Stimulated activated CD8-positive, alpha-beta memory T cell treated with anti-CD3 and anti-CD28 coated beads, Interleukin-12 subunit alpha, Interleukin-12 subunit beta, amount 100 ng/mL, for 24 hours (primary cell): ENCODE data around the gene KRTAP29-1.
"Not testable (repeated sequence)": the region's sequence is repeated elsewhere in the genome, so short reads cannot be mapped to it uniquely, and the experiment has no call there.

Experiments
- DNase-seq: peaks from one replicate; pipeline ENCODE4 v3.0.0-alpha.2; 2020; ENCODE audit errors: extremely low read depth

KRTAP29-1 gene

DNA sequence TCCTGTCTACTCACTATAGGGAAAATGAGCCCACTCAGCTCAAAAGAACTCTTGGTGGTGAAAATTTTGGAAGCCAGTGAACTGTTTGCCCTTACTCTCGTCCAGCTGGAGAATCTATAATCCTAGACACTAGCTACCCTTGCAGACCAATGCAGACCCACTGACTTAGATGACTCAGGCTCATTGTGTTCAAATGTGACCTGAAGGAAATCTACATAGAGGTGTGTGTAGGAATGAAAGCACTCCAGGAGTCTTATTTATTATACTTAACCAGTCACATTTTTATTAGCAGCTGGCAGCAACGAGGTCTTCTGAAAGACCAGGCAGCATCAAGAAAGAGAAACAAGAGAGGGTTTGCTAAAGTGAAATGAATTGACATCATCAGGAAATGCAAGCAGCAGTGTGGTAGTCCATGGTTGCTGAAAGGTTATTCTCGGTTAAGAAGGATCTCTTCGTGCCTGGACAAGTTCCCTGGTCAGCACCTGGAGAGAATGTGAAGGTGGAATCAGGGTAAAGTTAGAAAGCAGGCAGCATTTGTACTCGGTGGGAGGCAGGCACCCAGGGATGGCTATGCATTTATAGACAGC, 1.4 kb downstream of the KRTAP29-1 start:
- DNase-seq: no peak

DNA sequence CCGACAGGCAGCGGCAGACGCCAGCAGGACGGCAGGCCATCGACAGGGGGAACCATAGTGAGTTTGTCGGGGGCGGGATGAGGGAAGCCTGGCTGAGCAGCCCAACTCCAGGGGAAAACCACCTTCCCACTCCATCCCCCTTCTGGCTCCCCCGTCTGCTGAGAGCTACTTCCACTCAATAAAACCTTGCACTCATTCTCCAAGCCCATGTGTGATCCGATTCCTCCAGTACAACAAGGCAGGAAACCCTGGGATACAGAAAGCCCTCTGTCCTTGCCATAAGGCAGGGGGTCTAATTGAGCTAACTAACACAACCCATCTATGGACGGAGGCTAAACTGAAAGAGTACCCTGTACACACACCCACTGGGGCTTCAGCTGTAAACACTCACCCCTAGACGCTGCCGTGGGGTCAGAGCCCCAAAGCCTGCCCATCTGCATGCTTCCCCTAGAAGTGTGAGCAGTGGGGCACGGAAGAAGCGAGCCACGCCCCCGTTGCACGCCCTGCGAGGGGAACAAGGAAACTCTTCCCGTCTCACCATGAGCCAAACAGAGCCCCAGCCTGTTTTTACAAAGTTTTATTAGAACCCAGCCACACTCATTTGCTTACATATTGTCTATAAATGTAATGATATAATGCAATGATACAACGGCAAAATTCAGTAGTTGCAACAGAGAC, 4.1 kb downstream of the KRTAP29-1 start:
- DNase-seq: no peak

DNA sequence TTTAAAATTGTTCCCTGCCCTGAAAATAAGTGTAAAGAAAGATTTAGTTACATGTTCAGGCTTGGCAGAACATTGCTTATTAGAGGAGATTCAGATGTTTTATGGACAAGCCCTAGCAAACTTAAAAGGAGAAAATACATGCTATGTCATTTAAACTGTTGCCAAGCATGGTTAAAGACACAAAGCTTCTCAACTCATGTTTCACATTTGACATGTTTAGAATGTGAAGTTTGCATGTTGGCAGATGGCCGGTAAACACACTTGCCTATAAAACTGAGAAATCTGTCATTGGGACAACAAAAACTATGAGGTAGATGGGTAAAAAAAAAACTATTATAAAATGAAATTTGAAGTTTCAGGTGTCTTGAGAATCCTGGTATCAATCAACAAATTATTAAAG, 5.8 kb downstream of the KRTAP29-1 start:
- no peak for DNase-seq

DNA sequence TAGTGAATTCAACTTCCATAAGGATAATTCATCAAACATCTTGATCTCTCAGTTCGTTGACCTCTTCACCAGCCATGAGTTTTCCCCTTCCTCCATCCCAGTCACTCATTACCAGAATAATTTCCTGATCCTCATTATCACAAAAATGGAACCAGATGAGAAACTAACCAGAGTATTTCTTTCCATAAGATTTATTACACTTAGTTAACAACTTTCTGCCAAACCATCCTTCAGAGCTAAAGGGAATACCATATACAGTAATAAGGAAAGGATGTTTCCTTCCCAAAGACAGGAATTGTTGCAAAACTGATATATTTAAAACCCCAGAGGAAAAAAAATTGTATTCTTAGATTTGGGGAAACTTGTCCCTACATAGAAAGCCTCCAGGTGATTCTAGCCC, 8.6 kb downstream of the KRTAP29-1 start:
- no peak for DNase-seq

DNA sequence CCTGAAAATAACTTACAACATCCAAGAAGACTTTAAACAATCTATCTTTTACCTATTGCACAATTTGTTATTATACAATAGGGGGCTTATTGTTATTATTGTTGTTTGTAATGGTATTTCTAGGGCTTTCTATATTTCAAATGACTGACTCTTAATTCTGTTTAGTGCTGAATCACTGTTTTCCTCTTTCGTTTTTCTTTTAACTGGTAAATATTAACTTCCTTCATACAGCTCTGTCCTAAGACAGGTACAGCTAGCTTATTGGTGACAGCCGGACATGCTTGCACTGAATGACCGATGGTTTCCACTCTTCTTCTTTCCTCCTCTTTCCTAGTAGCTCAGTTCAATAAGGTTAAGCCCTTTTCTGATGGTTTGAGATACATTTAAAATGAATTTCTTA, 15.6 kb downstream of the KRTAP29-1 start:
- DNase-seq: no peak

DNA sequence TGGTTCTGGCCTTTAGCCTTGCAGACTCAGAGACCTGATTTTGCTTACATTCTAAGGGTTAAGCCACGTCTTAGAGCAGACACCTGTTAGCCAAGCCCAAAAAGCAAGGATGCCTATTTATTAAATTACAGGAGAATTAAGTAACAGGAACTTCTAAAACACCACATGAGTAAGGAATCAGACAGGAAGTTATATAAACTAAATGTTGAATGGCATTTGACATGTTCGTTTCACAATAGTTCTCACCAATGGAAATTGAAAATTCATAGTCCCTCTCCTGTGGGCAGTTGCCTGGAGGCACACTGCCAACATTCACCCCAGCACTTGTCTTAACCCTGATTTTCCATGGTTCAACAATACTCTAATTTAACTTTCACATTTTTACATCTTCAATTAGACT, 18.1 kb downstream of the KRTAP29-1 start:
- no peak for DNase-seq

DNA sequence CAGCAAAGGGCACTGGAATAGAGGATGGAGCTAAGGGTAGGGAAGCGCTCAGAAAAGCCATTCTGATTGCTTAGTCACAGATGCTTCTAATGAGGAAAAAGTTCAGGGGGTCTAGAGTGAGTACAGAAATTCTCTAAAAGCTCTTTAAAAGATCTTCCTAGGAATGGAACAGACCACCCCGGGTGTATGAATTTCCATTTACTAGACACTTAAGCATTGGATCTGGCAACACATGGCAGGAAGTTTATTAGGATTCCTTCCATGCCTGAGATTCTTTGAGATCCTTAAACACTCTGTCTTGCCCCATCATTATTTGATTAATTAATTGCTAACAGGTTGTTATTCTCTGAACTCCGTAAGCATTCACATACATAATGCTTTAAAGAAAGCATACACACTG, 18.6 kb downstream of the KRTAP29-1 start:
- DNase-seq: no peak

DNA sequence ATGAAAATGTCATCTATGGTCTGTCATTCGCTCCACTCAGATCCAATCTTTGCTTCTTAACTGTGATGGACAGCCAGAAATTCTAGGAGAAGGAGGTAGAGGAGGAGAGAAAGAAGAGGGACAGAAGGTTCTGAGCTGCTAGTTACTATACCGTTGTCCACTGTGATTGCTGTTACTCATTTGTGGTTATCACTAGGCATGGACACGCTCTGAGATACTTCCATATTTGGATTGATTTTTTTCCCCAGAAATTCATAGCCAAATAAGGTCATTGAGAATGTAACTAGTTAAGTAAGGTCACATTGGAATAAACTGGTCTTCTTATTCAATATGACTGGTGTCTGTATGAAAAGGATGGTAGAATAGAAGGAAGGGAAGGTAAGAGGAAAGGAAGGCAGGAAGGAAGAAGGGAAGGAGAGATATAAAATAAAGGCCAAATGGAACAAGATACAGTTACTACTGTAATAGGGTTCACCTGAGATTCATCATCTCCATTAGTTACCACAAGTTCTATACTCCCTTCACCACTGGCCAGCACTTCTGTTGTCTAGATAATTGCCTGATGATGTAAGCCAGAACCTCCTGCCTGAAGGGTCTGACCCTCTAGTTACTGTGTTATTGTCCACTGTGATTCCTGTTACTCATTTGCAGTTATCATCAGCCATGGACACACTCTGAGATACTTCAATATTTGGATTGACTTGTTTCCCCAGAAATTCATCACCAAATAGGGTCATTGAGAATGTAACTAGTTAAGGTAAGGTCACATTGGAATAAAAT, 24.3 kb downstream of the KRTAP29-1 start:
- DNase-seq: no peak

DNA sequence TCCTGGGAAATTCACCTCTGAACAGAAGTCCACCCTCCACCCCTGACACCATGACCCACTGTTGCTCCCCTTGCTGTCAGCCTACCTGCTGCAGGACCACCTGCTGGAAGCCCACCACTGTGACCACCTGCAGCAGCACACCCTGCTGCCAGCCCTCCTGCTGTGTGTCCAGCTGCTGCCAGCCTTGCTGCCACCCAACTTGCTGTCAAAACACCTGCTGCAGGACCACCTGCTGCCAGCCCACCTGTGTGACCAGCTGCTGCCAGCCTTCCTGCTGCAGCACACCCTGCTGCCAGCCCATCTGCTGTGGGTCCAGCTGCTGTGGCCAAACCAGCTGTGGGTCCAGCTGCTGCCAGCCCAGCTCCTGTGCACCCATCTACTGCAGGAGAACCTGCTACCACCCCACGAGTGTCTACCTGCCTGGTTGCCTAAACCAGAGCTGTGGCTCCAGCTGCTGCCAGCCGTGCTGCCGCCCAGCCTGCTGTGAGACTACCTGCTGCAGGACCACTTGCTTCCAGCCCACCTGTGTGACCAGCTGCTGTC, 26.9 kb downstream of the KRTAP29-1 start, which contains the start of gene KRTAP9-7:
Gene KRTAP9-7, plus strand, starts transcription at position 51 of the 543 bp plus-strand sequence. Its CDS starts 0 bp downstream, at position 51.
- not testable (repeated sequence) for DNase-seq

DNA sequence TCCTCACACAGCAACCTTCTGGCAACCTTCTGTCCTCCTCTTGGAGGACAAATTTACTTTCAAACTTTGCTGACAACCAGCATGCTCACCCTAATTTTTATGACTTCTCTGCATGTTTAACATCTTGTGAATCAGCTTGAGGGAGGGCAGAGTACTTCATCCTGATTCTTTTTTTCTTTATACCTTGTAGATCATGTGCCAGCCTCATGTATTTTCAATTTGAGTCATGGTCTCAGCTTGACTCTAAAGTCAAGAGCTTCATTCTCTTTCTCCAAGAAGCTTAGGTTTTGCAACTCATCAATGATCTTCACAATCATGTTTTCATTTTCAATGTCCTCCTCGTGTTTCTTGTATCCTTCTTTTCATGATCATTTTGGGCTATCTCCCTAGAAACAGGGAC, 30.8 kb downstream of the KRTAP29-1 start:
- DNase-seq: no peak

DNA sequence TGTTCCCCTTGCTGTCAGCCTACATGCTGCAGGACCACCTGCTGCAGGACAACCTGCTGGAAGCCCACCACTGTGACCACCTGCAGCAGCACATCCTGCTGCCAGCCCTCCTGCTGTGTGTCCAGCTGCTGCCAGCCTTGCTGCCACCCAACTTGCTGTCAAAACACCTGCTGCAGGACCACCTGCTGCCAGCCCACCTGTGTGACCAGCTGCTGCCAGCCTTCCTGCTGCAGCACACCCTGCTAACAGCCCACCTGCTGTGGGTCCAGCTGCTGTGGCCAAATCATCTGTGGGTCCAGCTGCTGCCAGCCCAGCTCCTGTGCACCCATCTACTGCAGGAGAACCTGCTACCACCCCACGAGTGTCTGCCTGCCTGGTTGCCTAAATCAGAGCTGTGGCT, 31.3 kb downstream of the KRTAP29-1 start:
- not testable (repeated sequence) for DNase-seq

DNA sequence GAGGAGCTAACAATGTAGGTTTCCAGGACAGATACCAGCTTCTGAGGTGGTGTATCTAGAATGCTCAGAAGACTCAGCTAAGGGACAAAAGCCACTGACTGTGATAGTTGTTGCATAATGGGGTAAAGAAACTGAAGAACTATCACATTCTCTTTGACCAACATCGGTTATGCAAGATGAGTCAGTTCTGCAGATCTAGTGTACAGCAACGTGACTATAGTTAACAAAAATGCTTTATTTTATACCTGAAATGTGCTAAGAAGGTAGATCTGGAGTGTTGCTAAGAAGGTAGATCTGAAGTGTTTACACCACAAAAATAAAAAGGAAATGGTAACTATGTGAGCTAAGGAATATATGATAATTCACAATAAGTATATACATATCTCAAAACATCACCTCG, 34.9 kb downstream of the KRTAP29-1 start:
- no peak for DNase-seq

DNA sequence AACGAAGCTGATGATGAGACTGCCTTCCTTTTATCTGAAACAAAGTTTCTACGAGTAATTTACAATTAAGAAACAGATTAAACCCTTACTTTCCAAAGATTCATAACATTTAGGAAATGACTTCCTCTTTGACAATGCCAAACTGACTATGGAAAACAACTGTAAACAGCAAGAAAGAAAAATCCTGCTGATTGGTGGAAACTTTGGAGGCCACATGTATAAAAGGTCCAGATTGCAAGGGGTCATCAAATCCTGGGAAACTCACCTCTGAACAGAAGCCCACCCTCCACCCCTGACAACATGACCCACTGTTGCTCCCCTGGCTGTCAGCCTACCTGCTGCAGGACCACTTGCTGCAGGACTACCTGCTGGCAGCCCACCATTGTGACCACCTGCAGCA, 37.6 kb downstream of the KRTAP29-1 start, which contains the start of gene KRTAP9-6:
Gene KRTAP9-6, plus strand, starts transcription at position 301 of the 400 bp plus-strand sequence. Its CDS starts 0 bp downstream, at position 301.
- no peak for DNase-seq

DNA sequence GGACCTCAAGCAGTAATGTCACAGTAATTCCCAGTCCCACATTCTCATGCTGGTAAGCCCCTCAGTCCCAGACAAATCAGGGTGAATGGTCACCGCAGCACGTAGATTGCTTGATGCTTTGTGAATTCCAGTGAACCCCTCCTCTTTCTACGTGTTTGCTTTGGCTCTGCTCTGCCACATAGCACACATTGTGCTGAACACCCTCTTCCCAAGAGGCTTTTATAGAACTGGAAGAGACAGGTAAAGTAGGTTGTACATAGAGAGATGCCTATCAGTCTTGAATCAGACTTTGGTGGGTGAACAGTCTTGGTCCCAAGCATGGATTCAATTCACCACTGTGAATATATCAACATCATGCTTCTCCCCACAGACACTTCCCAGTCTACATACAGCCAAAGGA, 38.1 kb downstream of the KRTAP29-1 start:
- DNase-seq: no peak

DNA sequence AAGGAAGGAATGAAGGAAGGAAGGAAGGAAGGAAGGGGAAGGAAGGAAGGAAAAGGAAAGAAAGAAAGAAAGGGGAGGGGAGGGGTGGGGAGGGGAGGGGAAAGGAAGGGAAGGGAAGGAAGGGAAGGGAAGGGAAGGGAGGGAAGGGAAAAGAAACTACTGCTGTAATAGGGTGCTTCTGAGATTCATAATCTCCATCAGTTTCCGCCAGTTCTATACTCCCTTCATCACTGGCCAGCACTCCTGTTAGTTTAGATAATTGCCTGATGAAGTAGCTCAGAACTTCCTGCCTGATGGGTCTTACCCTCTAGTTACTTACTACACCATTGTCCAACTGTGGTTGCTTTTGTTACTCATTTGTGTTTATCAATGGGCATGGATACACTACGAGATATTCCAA, 39.4 kb downstream of the KRTAP29-1 start:
- no peak for DNase-seq

DNA sequence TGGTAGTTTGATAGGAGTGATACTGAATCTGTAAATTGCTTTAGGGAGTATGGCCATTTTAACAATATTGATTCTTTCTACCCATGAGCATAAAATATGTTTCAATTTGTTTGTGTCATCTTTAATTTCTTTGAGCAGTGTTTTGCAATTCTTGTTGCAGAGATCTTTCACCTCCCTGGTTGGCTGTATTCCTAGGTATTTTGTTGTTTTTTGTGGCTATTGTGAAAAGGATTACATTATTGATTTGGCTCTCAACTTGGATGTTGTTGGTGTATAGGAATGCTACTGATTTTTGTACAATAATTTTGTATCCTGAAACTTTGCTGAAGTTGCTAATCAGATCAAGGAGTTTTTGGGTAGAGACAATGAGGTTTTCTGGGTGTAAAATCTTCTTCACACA, 44.2 kb downstream of the KRTAP29-1 start:
- no peak for DNase-seq

DNA sequence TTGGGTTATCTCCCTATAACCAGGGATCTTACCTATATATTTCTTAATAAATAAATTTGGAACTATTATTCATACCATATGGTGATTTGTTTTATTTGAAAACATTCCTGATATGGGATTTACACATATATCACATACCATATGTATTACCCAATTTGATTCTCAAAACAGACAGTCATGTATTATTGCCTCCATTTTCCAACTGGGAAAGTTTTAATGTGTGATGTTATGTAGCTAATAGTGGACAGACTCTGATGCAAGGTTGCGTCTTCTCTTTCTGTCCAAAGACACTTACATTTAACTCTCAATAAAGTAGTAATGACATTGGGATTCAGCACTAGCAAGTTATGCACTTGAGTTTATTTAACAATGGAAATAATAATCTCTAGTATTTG, 46.4 kb downstream of the KRTAP29-1 start:
- DNase-seq: no peak

DNA sequence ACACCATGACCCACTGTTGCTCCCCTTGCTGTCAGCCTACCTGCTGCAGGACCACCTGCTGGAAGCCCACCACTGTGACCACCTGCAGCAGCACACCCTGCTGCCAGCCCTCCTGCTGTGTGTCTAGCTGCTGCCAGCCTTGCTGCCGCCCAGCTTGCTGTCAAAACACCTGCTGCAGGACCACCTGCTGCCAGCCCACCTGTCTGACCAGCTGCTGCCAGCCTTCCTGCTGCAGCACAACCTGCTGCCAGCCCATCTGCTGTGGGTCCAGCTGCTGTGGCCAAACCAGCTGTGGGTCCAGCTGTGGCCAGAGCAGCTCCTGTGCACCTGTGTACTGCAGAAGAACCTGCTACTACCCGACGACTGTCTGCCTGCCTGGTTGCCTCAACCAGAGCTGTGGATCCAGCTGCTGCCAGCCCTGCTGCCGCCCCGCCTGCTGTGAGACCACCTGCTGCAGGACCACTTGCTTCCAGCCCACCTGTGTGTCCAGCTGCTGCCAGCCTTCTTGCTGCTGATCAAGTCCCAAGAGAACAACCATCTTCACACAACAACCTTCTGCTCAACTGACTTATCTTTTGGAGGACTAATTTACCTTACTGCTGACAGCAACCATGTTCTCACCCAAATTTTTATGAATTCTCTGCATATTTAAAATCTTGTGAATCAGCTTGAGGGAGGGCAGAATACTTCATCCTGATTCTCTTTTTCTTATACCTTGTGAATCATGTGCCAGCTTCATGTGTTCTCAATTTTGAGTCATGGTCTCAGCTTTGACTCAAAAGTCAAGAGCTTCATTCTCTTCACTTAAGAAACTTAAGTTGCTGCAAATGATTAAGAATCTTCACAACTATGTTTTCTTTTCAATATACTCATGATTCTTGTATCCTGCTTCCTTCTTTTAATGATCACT, 47.0 kb downstream of the KRTAP29-1 start, which contains the start of gene KRTAP9-9:
Gene KRTAP9-9, plus strand, starts transcription at position 4 of the 910 bp plus-strand sequence.
- not testable (repeated sequence) for DNase-seq

DNA sequence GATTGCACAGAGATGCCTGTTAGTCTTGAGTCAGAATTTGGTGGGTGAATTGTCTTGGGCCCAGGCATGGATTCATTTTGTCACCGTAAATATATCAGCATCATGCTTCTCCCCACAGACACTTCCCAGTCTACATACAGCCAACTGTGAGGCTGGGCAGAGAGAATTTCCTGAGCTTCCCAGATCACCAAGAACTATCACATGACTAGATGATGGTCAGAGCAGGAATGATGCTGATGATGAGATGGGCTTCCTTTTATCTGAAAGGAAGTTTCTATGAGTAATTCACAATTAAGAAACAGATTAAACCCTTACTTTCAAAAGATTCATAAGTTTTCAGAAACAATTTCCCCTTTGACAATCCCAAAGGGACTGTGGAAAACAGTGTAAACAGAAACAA, 47.8 kb downstream of the KRTAP29-1 start:
- no peak for DNase-seq
